ENCODE results near the gene URI1. TPM values are rescaled to one million over a fixed set of nuclear protein-coding genes. Genes with fewer than 3 reads are reported as not detected.

Gene URI1
- total RNA-seq, 2 donors from 2014 or later: 49.6 to 59.7 TPM

DNA sequence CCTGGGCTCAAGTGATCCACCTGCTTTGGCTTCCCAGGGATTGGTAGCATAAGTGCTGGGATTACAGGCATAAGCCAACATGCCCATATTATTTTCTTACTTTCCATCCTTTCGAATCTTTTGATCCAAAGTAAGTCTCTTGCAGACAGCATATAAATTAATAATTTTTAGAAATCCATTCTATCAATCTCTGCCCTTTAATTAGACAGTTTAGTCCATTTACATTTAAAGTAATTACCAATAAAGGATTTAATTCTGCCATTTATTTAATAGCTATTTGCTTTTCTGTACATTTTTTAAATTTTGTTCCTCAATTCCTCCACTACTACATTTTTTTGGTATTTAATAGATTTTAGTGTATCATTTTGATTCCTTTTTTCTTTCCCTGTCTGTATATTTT is 7.3 kb upstream of the URI1 start:
- WGBS, 2 experiments (ENCODE audit: insufficient coverage in 1 of 2, insufficient read length in 1 of 2): 73 to 80% methylated on average over 1 of the region's 1 CpG
- H3K27ac ChIP-seq (ENCODE audit: low read depth, low read length): no peak overlapping the region
- Mint-ChIP-seq H3K36me3 (ENCODE audit: low read depth) (no peaks in the 10 kb centered on the region), H3K27me3 (ENCODE audit: insufficient read depth) (peaks cover 8% of the 10 kb centered on the region), H3K4me1 (no peaks in the 10 kb centered on the region), H3K27ac (no peak overlapping the region), H3K4me3 (no peak overlapping the region), H3K9me3 (peaks cover 19% of the 10 kb centered on the region)
- H3K9me3 ChIP-seq (ENCODE audit: control insufficient read depth, low read length): peaks cover 7% of the 10 kb centered on the region
- no peak for DNase-seq
- H3K4me1 ChIP-seq (ENCODE audit: control insufficient read depth, insufficient read depth, low read length): no peaks in the 10 kb centered on the region
- no peak overlapping the region for H3K9ac ChIP-seq (ENCODE audit: extremely low read depth, low read length, poor library complexity, severe bottlenecking)
- TF ChIP-seq, protein P1, sequence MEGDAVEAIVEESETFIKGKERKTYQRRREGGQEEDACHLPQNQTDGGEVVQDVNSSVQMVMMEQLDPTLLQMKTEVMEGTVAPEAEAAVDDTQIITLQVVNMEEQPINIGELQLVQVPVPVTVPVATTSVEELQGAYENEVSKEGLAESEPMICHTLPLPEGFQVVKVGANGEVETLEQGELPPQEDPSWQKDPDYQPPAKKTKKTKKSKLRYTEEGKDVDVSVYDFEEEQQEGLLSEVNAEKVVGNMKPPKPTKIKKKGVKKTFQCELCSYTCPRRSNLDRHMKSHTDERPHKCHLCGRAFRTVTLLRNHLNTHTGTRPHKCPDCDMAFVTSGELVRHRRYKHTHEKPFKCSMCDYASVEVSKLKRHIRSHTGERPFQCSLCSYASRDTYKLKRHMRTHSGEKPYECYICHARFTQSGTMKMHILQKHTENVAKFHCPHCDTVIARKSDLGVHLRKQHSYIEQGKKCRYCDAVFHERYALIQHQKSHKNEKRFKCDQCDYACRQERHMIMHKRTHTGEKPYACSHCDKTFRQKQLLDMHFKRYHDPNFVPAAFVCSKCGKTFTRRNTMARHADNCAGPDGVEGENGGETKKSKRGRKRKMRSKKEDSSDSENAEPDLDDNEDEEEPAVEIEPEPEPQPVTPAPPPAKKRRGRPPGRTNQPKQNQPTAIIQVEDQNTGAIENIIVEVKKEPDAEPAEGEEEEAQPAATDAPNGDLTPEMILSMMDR (conservative IDR thresholded peaks at IDR 0.05): no peak
- no peaks in the 10 kb centered on the region for H3K36me3 ChIP-seq (ENCODE audit: control insufficient read depth, insufficient read depth, low read length)
- H3K27me3 ChIP-seq (ENCODE audit: control insufficient read depth, insufficient read depth, low read length, poor library complexity, severe bottlenecking): peaks cover 1% of the 10 kb centered on the region
- H3K4me3 ChIP-seq (ENCODE audit: low read length): no peak overlapping the region

- H3K4me1 Mint-ChIP-seq: no peaks in the 10 kb centered on the region
- H3K27me3 ChIP-seq (ENCODE audit: control insufficient read depth, insufficient read depth, low read length, poor library complexity, severe bottlenecking): peaks cover 14% of the 10 kb centered on the region
Measured at GRCh38 chr19:29936409-29936808, 5.6 kb upstream of the URI1 start.

DNA sequence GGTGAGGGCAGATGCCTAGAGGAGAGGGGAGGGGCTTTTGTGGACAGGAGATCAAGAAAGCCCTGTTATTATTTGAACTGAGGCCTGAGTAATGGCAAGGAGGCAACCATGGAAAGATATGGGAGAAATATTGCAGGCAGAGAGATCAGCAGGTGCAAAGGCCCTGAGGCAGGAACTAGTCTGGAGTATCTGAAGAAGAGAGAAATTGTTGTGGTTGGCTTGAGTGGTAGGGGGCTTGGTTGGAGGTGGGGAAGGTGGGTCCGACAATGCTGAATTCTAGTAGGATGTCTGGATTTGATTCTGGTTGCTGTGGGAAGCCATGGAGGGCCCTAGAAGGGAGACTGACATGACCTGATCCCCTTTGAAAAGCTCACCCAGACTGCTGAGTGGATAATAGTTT is 2.4 kb upstream of the URI1 start:
- peaks cover 25% of the 10 kb centered on the region for H3K27me3 Mint-ChIP-seq (ENCODE audit: insufficient read depth)
- Histone ChIP-seq H3K9me3 (ENCODE audit: control insufficient read depth, low read length) (peaks cover 7% of the 10 kb centered on the region), H3K27ac (ENCODE audit: low read depth, low read length) (no peak overlapping the region), H3K9ac (ENCODE audit: extremely low read depth, low read length, poor library complexity, severe bottlenecking) (no peak overlapping the region), H3K4me1 (ENCODE audit: control insufficient read depth, insufficient read depth, low read length) (no peaks in the 10 kb centered on the region), H3K36me3 (ENCODE audit: control insufficient read depth, insufficient read depth, low read length) (no peaks in the 10 kb centered on the region), H3K4me3 (ENCODE audit: low read length) (no peak overlapping the region), H3K27me3 (ENCODE audit: control insufficient read depth, insufficient read depth, low read length, poor library complexity, severe bottlenecking) (peaks cover 14% of the 10 kb centered on the region)
- H3K36me3 Mint-ChIP-seq (ENCODE audit: low read depth): no peaks in the 10 kb centered on the region
- 96 to 100% methylated on average over 1 of the region's 1 CpG for WGBS, 2 experiments (ENCODE audit: insufficient coverage in 1 of 2, insufficient read length in 1 of 2)
- H3K9me3 Mint-ChIP-seq: peaks cover 15% of the 10 kb centered on the region
- no peak overlapping the region for H3K4me3 Mint-ChIP-seq
- DNase-seq: no peak
- TF ChIP-seq, protein P1 (conservative IDR thresholded peaks at IDR 0.05): no peak
- H3K4me1 Mint-ChIP-seq: peaks cover 3% of the 10 kb centered on the region
- H3K27ac Mint-ChIP-seq: no peak overlapping the region

More at GRCh38 chr19:29936409-29936808, 5.6 kb upstream of the URI1 start:
- no peak for DNase-seq
- peaks cover 7% of the 10 kb centered on the region for H3K9me3 ChIP-seq (ENCODE audit: control insufficient read depth, low read length)
- H3K9ac ChIP-seq (ENCODE audit: extremely low read depth, low read length, poor library complexity, severe bottlenecking): no peak overlapping the region
- H3K27ac Mint-ChIP-seq: no peak overlapping the region
- H3K4me1 ChIP-seq (ENCODE audit: control insufficient read depth, insufficient read depth, low read length): no peaks in the 10 kb centered on the region
- peaks cover 19% of the 10 kb centered on the region for H3K9me3 Mint-ChIP-seq
- peaks cover 24% of the 10 kb centered on the region for H3K27me3 Mint-ChIP-seq (ENCODE audit: insufficient read depth)
- TF ChIP-seq, protein P1 (conservative IDR thresholded peaks at IDR 0.05): no peak
- H3K4me3 Mint-ChIP-seq: no peak overlapping the region
- WGBS, 2 experiments (ENCODE audit: insufficient coverage in 1 of 2, insufficient read length in 1 of 2): 93% methylated on average over 3 of the region's 3 CpGs; no CpG with 5 or more reads in 1 of the 2 experiments
- no peaks in the 10 kb centered on the region for H3K36me3 Mint-ChIP-seq (ENCODE audit: low read depth)
- H3K36me3 ChIP-seq (ENCODE audit: control insufficient read depth, insufficient read depth, low read length): no peaks in the 10 kb centered on the region
- no peak overlapping the region for H3K27ac ChIP-seq (ENCODE audit: low read depth, low read length)
- H3K4me3 ChIP-seq (ENCODE audit: low read length): no peak overlapping the region

All from endodermal cell (in vitro differentiated cells).